HepG2 (cell line): ENCODE measurements around the gene STX1B. TPM values are rescaled to one million over a fixed set of nuclear protein-coding genes. Genes with fewer than 3 reads are reported as not detected.

Experiments used
- EZH2 ChIP-seq: conservative IDR thresholded peaks from 2 replicates; pipeline ENCODE4 v1.6.1; 2012; ENCODE audit warnings: mild to moderate bottlenecking, low read depth, low read length, moderate library complexity
- HNF4A ChIP-seq: sonication (generic); formaldehyde crosslinking; IDR thresholded peaks from 2 replicates; pipeline ENCODE4 v1.4.0; 2020; ENCODE audit warnings: missing genetic modification reagents
- IRF2 ChIP-seq: IDR thresholded peaks from 2 replicates; pipeline ENCODE4 v1.6.1; 2018; ENCODE audit warnings: missing genetic modification reagents, missing compliant biosample characterization
- NFYC ChIP-seq: IDR thresholded peaks from 2 replicates; pipeline ENCODE4 v1.6.1; 2016; ENCODE audit warnings: missing genetic modification reagents, missing compliant biosample characterization
- SALL1 ChIP-seq: sonication (generic); formaldehyde crosslinking; IDR thresholded peaks from 2 replicates; pipeline ENCODE4 v1.8.0; 2022; ENCODE audit warnings: mild to moderate bottlenecking, missing genetic modification reagents
- SP1 ChIP-seq, 2 experiments: fragments of 450-650 bp in 1 of 2; sonication (generic) in 1 of 2; formaldehyde crosslinking in 1 of 2; IDR thresholded peaks; 2 replicates each; pipeline versions ENCODE4 v1.4.0 to v1.6.1; 2016 to 2020; ENCODE audit warnings: missing genetic modification reagents in 1 of 2
- SRSF9 ChIP-seq: fragments of 200-400 bp; formaldehyde crosslinking; IDR thresholded peaks from 2 replicates; pipeline ENCODE4 v1.6.1; 2018; ENCODE audit warnings: borderline replicate concordance, mild to moderate bottlenecking, low read depth, low read length; ENCODE audit not compliant: insufficient read depth, poor library complexity, severe bottlenecking
- TEAD3 ChIP-seq: optimal IDR thresholded peaks from 2 replicates; pipeline ENCODE3; 2016; ENCODE audit warnings: borderline replicate concordance
- ZNF746 ChIP-seq: sonication (generic); formaldehyde crosslinking; IDR thresholded peaks from 2 replicates; pipeline ENCODE4 v1.8.0; 2022; ENCODE audit warnings: mild to moderate bottlenecking, missing genetic modification reagents
- polyA plus RNA-seq, 8 experiments: library from polyadenylated mRNA; depleted of rRNA in 3 of 8; stranded (reverse) in 7 of 8; unstranded in 1 of 8; fragments of >200 nt; fragmentation: Illumina TruSeq in 4 of 8; extraction: Trizol in 4 of 8; gene quantifications; 2 replicates each; pipeline versions ENCODE4 v1.2.1 to v1.2.3, GENCODE V29; 2011 to 2016; ENCODE audit warnings: low read depth in 4 of 8, missing spikeins in 1 of 8, mixed read lengths in 1 of 8; ENCODE audit not compliant: insufficient read depth in 1 of 8
- total RNA-seq, 5 experiments: library from RNA; depleted of rRNA; stranded (reverse); fragments of >200 nt; fragmentation: Illumina TruSeq; extraction: Trizol; gene quantifications; 2 replicates each; pipeline ENCODE4 v1.2.3, GENCODE V29; 2016; ENCODE audit warnings: low read depth in 1 of 5
- TF ChIP-seq, protein P1 (sequence below), 2 experiments: fragments of 450-650 bp in 1 of 2; sonication (generic) in 1 of 2; formaldehyde crosslinking in 1 of 2; IDR thresholded peaks; 2 replicates each; pipeline versions ENCODE4 v1.6.1 to v1.8.0; 2016 to 2022; ENCODE audit warnings: antibody characterized with exemption in 1 of 2, mild to moderate bottlenecking in 1 of 2, missing genetic modification reagents in 1 of 2
- TF ChIP-seq, protein P2 (sequence below): sonication (generic); formaldehyde crosslinking; IDR thresholded peaks from 2 replicates; pipeline ENCODE4 v1.4.0; 2020; ENCODE audit warnings: missing genetic modification reagents, borderline replicate concordance

The STX1B gene
- total and polyA plus RNA-seq, 2 of the 13 experiments (the other 11 are each of a cell fraction or from before 2014, with no cell fraction given) = 2.1 to 3.0 TPM

DNA sequence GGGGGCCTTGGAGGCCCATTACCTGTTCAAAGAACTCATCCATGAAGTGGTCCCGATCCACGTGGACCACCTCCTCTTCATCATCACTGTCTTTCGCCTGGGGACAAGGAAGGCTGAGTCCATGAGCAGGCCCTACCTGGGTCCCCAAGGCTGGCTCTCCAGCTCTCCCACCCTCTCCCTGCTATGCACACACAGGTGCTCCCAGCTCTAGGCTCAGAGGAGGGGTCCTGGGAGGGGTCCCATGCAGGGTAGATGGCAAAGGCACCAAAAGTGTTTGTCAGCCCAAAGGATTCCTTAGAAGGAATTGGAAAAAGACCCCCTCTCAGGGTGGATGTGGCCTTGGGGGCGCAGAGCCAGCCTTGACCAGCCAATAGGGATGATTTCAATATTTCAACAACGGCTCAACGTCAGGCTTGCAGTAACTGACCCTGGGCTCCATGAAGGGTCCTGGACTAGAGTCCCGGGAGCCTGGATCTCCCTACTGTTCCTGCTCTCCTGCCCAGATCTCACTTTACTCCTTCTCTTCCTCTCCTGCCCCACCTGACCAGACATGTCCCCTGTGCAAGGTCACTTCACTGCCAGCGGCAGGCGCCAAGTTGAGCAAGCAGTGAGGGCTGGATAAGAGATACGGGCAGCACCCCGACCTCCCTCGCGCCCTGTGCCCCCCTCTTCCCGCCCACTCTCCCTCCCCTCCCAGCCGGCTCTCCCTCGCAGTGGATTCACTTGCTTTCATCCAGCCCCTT, 8.8 kb downstream of the STX1B start (continued):
- TF ChIP-seq, protein P1, sequence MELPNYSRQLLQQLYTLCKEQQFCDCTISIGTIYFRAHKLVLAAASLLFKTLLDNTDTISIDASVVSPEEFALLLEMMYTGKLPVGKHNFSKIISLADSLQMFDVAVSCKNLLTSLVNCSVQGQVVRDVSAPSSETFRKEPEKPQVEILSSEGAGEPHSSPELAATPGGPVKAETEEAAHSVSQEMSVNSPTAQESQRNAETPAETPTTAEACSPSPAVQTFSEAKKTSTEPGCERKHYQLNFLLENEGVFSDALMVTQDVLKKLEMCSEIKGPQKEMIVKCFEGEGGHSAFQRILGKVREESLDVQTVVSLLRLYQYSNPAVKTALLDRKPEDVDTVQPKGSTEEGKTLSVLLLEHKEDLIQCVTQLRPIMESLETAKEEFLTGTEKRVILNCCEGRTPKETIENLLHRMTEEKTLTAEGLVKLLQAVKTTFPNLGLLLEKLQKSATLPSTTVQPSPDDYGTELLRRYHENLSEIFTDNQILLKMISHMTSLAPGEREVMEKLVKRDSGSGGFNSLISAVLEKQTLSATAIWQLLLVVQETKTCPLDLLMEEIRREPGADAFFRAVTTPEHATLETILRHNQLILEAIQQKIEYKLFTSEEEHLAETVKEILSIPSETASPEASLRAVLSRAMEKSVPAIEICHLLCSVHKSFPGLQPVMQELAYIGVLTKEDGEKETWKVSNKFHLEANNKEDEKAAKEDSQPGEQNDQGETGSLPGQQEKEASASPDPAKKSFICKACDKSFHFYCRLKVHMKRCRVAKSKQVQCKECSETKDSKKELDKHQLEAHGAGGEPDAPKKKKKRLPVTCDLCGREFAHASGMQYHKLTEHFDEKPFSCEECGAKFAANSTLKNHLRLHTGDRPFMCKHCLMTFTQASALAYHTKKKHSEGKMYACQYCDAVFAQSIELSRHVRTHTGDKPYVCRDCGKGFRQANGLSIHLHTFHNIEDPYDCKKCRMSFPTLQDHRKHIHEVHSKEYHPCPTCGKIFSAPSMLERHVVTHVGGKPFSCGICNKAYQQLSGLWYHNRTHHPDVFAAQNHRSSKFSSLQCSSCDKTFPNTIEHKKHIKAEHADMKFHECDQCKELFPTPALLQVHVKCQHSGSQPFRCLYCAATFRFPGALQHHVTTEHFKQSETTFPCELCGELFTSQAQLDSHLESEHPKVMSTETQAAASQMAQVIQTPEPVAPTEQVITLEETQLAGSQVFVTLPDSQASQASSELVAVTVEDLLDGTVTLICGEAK (IDR thresholded peaks at IDR 0.05) = no peak
- TF ChIP-seq, protein P1 (CRISPR knock-in tag; IDR thresholded peaks at IDR 0.05) = 0 out of 2 replicates have a peak, but pooled peaks have one; percentile 13
- peak; percentile 76; the same call in 1 of the 2 replicates for TF ChIP-seq SALL1 (CRISPR knock-in tag)
- peak; percentile 62; the same call in 1 of the 2 replicates for TF ChIP-seq HNF4A (CRISPR knock-in tag)
- TF ChIP-seq, protein P2, sequence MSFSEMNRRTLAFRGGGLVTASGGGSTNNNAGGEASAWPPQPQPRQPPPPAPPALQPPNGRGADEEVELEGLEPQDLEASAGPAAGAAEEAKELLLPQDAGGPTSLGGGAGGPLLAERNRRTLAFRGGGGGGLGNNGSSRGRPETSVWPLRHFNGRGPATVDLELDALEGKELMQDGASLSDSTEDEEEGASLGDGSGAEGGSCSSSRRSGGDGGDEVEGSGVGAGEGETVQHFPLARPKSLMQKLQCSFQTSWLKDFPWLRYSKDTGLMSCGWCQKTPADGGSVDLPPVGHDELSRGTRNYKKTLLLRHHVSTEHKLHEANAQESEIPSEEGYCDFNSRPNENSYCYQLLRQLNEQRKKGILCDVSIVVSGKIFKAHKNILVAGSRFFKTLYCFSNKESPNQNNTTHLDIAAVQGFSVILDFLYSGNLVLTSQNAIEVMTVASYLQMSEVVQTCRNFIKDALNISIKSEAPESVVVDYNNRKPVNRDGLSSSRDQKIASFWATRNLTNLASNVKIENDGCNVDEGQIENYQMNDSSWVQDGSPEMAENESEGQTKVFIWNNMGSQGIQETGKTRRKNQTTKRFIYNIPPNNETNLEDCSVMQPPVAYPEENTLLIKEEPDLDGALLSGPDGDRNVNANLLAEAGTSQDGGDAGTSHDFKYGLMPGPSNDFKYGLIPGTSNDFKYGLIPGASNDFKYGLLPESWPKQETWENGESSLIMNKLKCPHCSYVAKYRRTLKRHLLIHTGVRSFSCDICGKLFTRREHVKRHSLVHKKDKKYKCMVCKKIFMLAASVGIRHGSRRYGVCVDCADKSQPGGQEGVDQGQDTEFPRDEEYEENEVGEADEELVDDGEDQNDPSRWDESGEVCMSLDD (CRISPR knock-in tag) = peak; percentile 90; the same call in 1 of the 2 replicates
- TF ChIP-seq NFYC (CRISPR knock-in tag) = no peak
- peak; percentile 93; the same call in 1 of the 2 replicates for TF ChIP-seq ZNF746
- TF ChIP-seq EZH2 = no peak
- no peak for TF ChIP-seq SP1 (IDR thresholded peaks at IDR 0.05)
- TF ChIP-seq SP1 (CRISPR knock-in tag; IDR thresholded peaks at IDR 0.05) = no peak
- TF ChIP-seq TEAD3 (CRISPR knock-in tag) = no peak
- TF ChIP-seq SRSF9 = no peak
- TF ChIP-seq IRF2 (CRISPR knock-in tag) = no peak
